ENCODE data around the gene TMEM151B. TPM values are rescaled to one million over a fixed set of nuclear protein-coding genes. Genes with fewer than 3 reads are reported as not detected.
A peak's percentile ranks its signal among the peaks of the same experiment; 100 is the strongest.
"Not testable (repeated sequence)": the region's sequence is repeated elsewhere in the genome, so short reads cannot be mapped to it uniquely, and the experiment has no call there.

TMEM151B gene
- polyA plus RNA-seq, 4 donors, result 0.62 to 1.5 (median 1.1) TPM

DNA sequence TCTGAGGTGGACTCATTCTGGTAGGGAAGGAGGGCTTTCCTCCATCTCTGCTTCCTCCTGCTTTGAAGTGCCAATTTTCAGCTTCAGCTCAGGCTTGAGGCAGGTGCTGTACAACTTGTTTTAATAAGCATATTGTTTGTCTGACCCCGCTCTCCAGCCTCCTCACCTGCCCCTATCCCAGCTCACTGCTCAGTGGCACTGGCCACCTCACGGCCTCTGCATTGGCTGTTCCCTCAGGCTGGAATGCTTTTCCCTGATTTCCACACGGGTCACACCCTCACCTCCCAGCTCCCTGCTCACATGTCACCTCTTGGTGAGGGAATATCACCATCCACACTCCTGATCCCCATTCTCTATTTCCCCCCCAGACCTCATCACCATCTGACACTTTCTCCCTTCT lies 28.6 kb downstream of the TMEM151B start:
- no peak for DNase-seq (ENCODE audit: low read depth in 4 of 4, low spot score in 3 of 4)

- no peak for DNase-seq (ENCODE audit: low read depth in 4 of 4, low spot score in 3 of 4)
Observed at GRCh38 chr6:44300292-44300823, 30.1 kb downstream of the TMEM151B start.

- DNase-seq (ENCODE audit: low read depth in 4 of 4, low spot score in 3 of 4), result no peak
Observed at GRCh38 chr6:44301106-44301505, 30.9 kb downstream of the TMEM151B start.

- no peak for DNase-seq (ENCODE audit: low read depth in 4 of 4, low spot score in 3 of 4)
Observed at GRCh38 chr6:44301782-44302564, 31.7 kb downstream of the TMEM151B start.

GRCh38 chr6:44302856-44303255 lies 32.6 kb downstream of the TMEM151B start:
- DNase-seq (ENCODE audit: low read depth in 4 of 4, low spot score in 3 of 4), result no peak

GRCh38 chr6:44303842-44304241 lies 33.6 kb downstream of the TMEM151B start:
- DNase-seq (ENCODE audit: low read depth in 4 of 4, low spot score in 3 of 4), result no peak

DNA sequence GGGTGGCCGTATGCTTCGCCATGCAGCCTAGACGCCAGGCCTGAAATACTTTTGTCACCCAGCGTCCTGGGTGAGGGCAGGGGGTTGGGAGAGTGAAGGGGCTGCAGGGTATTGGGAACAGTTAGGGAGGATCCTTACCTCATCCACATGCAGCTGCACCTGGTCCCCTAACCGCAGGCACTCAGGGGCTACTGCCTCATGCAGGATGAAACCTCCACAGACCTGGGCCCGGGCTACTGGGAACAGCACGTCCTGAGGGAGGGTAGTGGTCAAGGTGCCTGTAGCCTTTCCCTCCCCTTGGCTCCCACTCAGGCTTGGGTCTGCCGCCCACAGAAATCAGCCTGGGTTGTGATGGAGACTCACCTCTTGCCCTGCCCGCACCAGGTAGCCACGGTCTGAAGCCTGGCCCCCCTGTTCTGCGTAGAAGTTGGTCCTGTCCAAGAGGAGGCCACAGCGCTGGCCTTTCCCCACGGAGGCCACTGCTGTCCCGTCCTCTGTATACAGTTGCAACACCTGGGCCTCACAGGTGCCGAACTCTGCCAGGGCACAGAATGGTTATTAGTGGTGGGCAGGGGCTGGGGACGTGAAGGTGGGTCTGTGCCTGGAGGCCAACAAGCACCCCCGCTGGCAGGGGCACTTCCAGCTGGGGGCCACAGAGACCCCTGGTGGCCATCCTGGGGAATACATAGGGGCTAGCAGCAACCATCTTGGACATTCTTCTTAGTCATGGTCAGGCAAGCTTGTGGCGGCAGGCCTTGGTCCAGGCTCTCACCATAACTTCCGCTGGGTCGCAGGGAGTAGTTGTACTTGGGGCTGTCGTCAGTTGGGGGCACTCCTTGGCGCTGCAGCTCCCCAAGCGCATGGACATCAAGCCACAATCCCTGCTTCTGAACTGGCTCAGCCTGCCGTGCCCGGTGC lies 34.3 kb downstream of the TMEM151B start:
- DNase-seq (ENCODE audit: low read depth in 4 of 4, low spot score in 3 of 4), result no peak

- DNase-seq (ENCODE audit: low read depth in 4 of 4, low spot score in 3 of 4), result no peak
Observed at GRCh38 chr6:44305200-44305725, 35.0 kb downstream of the TMEM151B start.

DNA sequence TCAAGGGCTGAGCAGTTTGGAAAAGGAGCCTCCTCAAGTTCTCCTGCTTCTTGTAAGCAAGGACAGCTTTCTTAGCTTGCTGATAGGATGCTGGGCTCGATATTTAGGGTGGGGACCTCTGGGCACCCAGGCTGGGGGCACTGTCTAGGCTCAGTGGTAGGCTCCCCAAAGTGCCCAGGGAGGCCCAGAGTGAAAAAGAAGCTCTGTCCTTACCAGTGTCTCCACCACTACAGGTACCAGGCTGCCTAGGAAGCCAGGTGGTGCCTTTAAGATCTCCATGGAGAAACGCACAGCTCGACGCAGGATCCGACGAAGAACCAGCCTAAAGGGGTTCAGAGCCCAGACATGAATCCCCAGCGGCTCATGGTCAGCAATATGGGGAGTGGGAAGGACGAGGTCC lies 36.5 kb downstream of the TMEM151B start:
- no peak for DNase-seq (ENCODE audit: low read depth in 4 of 4, low spot score in 3 of 4)

DNA sequence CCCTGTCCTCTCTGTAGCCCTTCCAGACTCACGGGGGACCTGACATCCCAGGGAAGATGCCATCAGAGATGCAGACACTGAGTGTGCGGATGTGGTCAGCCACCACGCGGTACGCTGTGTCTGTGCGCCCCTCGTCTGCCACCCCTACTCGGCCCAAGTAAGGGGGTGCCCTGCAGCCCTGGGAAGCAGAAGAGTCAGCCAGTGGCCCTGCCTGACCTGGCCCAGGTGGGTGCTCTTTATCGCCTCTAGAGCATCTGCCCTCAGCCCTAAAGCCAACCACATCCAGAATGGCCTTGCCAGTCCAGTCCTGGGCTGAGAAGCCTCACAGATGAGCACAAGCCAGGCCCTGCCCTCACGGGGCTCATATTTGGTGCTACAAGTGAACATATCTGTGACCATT lies 37.0 kb downstream of the TMEM151B start:
- no peak for DNase-seq (ENCODE audit: low read depth in 4 of 4, low spot score in 3 of 4)

DNA sequence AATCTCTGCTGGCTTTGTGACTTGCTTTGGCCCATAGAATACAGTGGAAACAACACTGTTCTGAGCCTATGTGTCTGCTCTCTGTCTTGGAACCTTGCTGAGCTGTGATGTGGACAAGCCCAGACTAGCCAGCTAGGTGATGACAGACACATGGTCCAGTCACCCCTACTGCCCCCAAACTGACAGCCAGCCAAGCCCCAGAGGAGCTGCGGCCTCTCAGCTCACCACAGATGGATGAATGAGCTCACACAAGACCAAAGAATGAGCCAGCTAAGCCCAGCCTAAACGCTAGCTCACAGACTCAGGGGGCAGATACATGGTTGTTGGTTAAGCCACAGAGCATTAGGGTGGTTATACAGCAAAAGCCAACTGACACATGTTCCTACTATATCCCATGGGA lies 38.8 kb downstream of the TMEM151B start:
- no peak for DNase-seq (ENCODE audit: low read depth in 4 of 4, low spot score in 3 of 4)

DNA sequence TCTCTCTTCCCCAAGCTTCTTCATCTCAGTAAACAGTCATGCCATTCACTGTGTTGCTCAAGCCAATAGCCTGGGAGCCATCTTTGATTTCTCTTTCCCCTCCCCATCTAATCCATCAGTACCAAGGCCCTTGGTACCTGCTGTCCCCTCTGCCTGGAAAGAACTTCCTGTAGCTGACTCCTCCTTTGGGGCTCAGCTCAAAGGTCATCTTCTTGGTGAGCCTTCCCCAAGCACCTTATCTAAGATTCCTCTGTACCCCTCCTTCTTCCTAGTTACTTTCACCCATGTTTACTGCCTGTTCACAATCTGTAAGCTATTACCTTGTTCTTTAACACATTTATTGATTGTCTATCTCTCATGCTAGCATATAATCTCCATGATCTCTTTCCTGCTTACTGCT lies 39.4 kb downstream of the TMEM151B start:
- DNase-seq (ENCODE audit: low read depth in 4 of 4, low spot score in 3 of 4), result no peak

- no peak for DNase-seq (ENCODE audit: low read depth in 4 of 4, low spot score in 3 of 4)
Observed at GRCh38 chr6:44310241-44310640, 40.0 kb downstream of the TMEM151B start.

DNA sequence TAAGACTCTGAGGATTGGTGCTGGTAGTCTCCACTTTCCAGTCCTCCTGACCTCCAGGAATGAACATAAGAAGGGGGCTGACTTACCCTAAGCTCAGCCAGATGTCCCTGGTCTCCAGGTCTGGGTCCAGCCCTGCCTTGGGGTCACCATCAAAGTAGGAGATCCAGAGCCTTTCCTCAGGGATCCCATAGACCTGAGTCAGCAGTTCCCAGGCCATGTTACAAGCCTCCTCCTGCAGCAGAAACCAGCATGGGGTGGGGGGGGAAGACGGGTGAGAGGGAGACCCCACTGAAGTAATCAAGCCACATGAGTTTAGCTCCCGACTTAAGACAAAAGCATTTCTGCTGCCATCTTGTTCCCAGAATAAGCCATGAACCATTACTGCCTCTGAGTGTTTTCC lies 41.1 kb downstream of the TMEM151B start:
- DNase-seq (ENCODE audit: low read depth in 4 of 4, low spot score in 3 of 4), result no peak

DNA sequence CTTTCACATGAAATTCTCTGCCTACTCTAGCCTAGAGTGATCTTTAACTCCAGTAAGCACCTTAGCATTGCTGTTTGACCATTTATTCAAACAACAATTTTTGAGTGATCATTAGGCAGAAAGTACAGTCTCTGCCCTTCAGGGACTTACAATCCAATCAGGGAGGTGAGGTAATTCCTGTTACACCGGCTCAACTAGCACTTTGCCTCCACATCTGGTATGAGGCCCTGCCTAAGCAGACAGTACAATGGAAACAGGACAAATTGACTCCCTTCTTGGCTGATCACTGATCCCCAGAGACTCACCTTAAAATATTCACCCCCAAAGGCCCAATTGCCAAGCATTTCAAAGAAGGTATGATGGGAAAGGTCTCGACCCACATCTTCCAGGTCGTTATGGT lies 41.5 kb downstream of the TMEM151B start:
- DNase-seq (ENCODE audit: low read depth in 4 of 4, low spot score in 3 of 4), result no peak

- peak; percentile 56 to 77 (median 70) for DNase-seq (ENCODE audit: low read depth in 4 of 4, low spot score in 3 of 4)
Observed at GRCh38 chr6:44312901-44313788, 42.9 kb downstream of the TMEM151B start, which contains the start of gene AARS2. Gene AARS2 (minus strand): TSS chr6:44313347. CDS start chr6:44313323, 24 bp downstream.

DNA sequence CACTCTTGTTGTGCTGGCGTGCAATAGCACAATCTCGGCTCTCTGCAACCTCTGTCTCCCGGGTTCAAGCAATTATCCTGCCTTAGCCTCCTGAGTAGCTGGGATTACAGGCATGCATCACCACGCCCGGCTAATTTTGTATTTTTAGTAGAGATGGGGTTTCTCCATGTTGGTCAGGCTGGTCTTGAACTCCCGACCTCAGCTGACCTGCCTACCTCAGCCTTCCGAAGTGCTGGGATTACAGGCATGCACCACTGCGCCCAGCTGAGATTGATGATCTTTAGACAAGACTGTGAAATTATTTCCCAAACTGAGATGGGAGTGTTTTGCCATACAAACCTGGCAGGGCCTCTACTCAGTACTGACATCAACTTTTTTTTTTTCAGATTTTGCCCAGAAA lies 44.4 kb downstream of the TMEM151B start:
- DNase-seq (ENCODE audit: low read depth in 4 of 4, low spot score in 3 of 4), result not testable (repeated sequence)

GRCh38 chr6:44315516-44315915 lies 45.3 kb downstream of the TMEM151B start:
- DNase-seq (ENCODE audit: low read depth in 4 of 4, low spot score in 3 of 4), result no peak

DNA sequence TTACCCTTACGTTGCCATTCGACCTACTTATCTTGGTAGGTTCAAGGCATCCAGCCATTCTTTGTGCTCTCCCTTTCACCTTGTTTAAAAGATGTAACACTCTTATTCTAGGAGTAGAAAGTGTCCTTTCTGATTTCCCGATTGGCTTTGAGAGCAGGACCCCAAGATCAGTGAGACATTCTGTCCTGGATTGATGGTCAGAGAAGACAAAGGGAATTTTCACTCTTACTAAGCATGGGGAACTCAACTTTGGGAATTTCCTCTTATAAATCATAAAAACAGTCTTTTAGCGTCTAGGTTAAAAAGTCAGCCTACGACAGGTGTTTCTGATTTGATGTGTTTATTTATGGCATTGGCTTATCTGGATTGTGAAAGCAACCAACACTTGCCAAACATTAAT lies 45.7 kb downstream of the TMEM151B start:
- DNase-seq (ENCODE audit: low read depth in 4 of 4, low spot score in 3 of 4), result no peak

- no peak for DNase-seq (ENCODE audit: low read depth in 4 of 4, low spot score in 3 of 4)
Observed at GRCh38 chr6:44316481-44316880, 46.2 kb downstream of the TMEM151B start.

Measured in left renal pelvis (tissue), 4 donors.